Measurements from ENCODE around the gene CTF1.
A peak's percentile ranks its signal among the peaks of the same experiment; 100 is the strongest.
"Not testable (repeated sequence)": the region's sequence is repeated elsewhere in the genome, so short reads cannot be mapped to it uniquely, and the experiment has no call there.

Gene CTF1

GRCh38 chr16:30896261-30896888 lies at the start of gene CTF1:
CTF1 (plus strand) TSS chr16:30896614; CDS start chr16:30896644, 30 bp downstream.
- DNase-seq, result peak; percentile 96

GRCh38 chr16:30846649-30847402 lies 49.6 kb upstream of the CTF1 start:
- DNase-seq, result no peak

- DNase-seq, result no peak
These were observed 46.2 kb upstream of the CTF1 start for GRCh38 chr16:30850246-30850645.

- no peak for DNase-seq
These were observed 42.7 kb upstream of the CTF1 start for GRCh38 chr16:30853758-30854157.

GRCh38 chr16:30858111-30858495 lies 38.3 kb upstream of the CTF1 start:
- no peak for DNase-seq

- DNase-seq, result no peak
These were observed 37.5 kb upstream of the CTF1 start for GRCh38 chr16:30858829-30859423.

GRCh38 chr16:30860729-30861128 lies 35.7 kb upstream of the CTF1 start:
- DNase-seq, result not testable (repeated sequence)

- not testable (repeated sequence) for DNase-seq
These were observed 33.2 kb upstream of the CTF1 start for GRCh38 chr16:30863178-30863577.

GRCh38 chr16:30866031-30866430 lies 30.4 kb upstream of the CTF1 start:
- DNase-seq, result no peak

- no peak for DNase-seq
These were observed 28.7 kb upstream of the CTF1 start for GRCh38 chr16:30867747-30868146.

- DNase-seq, result no peak
These were observed 25.5 kb upstream of the CTF1 start for GRCh38 chr16:30870904-30871303.

GRCh38 chr16:30874244-30874820 lies 22.1 kb upstream of the CTF1 start:
- DNase-seq, result no peak

- peak; percentile 88 for DNase-seq
These were observed 21.3 kb upstream of the CTF1 start for GRCh38 chr16:30874821-30875717.

- no peak for DNase-seq
These were observed 20.3 kb upstream of the CTF1 start for GRCh38 chr16:30875871-30876801.

- DNase-seq, result no peak
These were observed 19.5 kb upstream of the CTF1 start for GRCh38 chr16:30876867-30877266.

GRCh38 chr16:30882429-30883310 lies 13.7 kb upstream of the CTF1 start:
- no peak for DNase-seq

GRCh38 chr16:30884760-30885159 lies 11.7 kb upstream of the CTF1 start:
- DNase-seq, result no peak

- no peak for DNase-seq
These were observed 11.2 kb upstream of the CTF1 start for GRCh38 chr16:30885196-30885595.

- DNase-seq, result no peak
These were observed 10.3 kb upstream of the CTF1 start for GRCh38 chr16:30886145-30886544.

- no peak for DNase-seq
These were observed 8.5 kb upstream of the CTF1 start for GRCh38 chr16:30887927-30888326.
